ENCODE measurements around the gene KIR2DL1. TPM values are rescaled to one million over a fixed set of nuclear protein-coding genes. Genes with fewer than 3 reads are reported as not detected.

The KIR2DL1 gene
- total RNA-seq = not detected in 2 replicates

GRCh38 chr19:54769646-54770045 lies at the start of gene KIR2DL1:
Gene KIR2DL1, plus strand, starts transcription at chr19:54769793. Its CDS starts 58 bp downstream, at chr19:54769851.

GRCh38 chr19:54724142-54724541 lies 45.5 kb upstream of the KIR2DL1 start, which contains the start of gene KIR3DL3:
Gene KIR3DL3, plus strand, starts transcription at chr19:54724442. Its CDS starts 55 bp downstream, at chr19:54724497.

GRCh38 chr19:54738306-54738705 lies 31.3 kb upstream of the KIR2DL1 start, which contains the start of gene KIR2DL3:
Gene KIR2DL3, plus strand, starts transcription at chr19:54738513. Its CDS starts 33 bp downstream, at chr19:54738546.

GRCh38 chr19:54803410-54803809 lies 33.8 kb downstream of the KIR2DL1 start, which contains the start of gene KIR2DL4:
Gene KIR2DL4, plus strand, starts transcription at chr19:54803610. Its CDS starts 42 bp downstream, at chr19:54803652.

GRCh38 chr19:54816251-54816650 lies 46.7 kb downstream of the KIR2DL1 start, which contains the start of gene KIR3DL1:
Gene KIR3DL1, plus strand, starts transcription at chr19:54816468.

GRCh38 chr19:54832496-54832895 lies 62.9 kb downstream of the KIR2DL1 start, which contains the start of gene KIR2DS4:
Gene KIR2DS4, plus strand, starts transcription at chr19:54832676.

Small RNA genes within 50 kb of the gene (small RNA-seq; reads per million reads assigned to genes)
- gene KIR3DP1 (ENCODE audit: low replicate concordance) = not detected

Other genes with a start within 250 kb of the KIR2DL1 start
- not detected in 2 replicates for gene LILRA2, start 196.0 kb upstream of the KIR2DL1 start, total RNA-seq
- not detected in 2 replicates for gene LILRA1, start 176.2 kb upstream of the KIR2DL1 start, total RNA-seq
- not detected in 2 replicates for gene LILRB1, start 139.3 kb upstream of the KIR2DL1 start, total RNA-seq
- gene LILRB4, start 106.8 kb upstream of the KIR2DL1 start, total RNA-seq = 0.14 TPM in 1 of 2 replicates, not detected in the other
- not detected in 2 replicates for gene KIR3DL3, start 45.4 kb upstream of the KIR2DL1 start, total RNA-seq
- gene KIR2DL3, start 31.3 kb upstream of the KIR2DL1 start, total RNA-seq = not detected in 2 replicates
- not detected in 2 replicates for gene KIR2DL4, start 33.8 kb downstream of the KIR2DL1 start, total RNA-seq
- not detected in 2 replicates for gene KIR3DL1, start 46.7 kb downstream of the KIR2DL1 start, total RNA-seq
- not detected in 2 replicates for gene KIR2DS4, start 62.9 kb downstream of the KIR2DL1 start, total RNA-seq
- not detected in 2 replicates for gene KIR3DL2, start 80.7 kb downstream of the KIR2DL1 start, total RNA-seq
- not detected in 2 replicates for gene FCAR, start 104.4 kb downstream of the KIR2DL1 start, total RNA-seq
- not detected in 2 replicates for gene NCR1, start 136.4 kb downstream of the KIR2DL1 start, total RNA-seq
- not detected in 2 replicates for gene NLRP7, start 177.7 kb downstream of the KIR2DL1 start, total RNA-seq
- 10.3 and 12.2 TPM in 2 replicates for gene NLRP2, start 196.6 kb downstream of the KIR2DL1 start, total RNA-seq

Data from placental pericyte (primary cell).